ENCODE data around the gene BTBD19. TPM values are rescaled to one million over a fixed set of nuclear protein-coding genes. Genes with fewer than 3 reads are reported as not detected.
"Not testable (repeated sequence)": the region's sequence is repeated elsewhere in the genome, so short reads cannot be mapped to it uniquely, and the experiment has no call there.

BTBD19 gene
- total RNA-seq, 1 experiment from 2014 or later: 11.6 TPM

DNA sequence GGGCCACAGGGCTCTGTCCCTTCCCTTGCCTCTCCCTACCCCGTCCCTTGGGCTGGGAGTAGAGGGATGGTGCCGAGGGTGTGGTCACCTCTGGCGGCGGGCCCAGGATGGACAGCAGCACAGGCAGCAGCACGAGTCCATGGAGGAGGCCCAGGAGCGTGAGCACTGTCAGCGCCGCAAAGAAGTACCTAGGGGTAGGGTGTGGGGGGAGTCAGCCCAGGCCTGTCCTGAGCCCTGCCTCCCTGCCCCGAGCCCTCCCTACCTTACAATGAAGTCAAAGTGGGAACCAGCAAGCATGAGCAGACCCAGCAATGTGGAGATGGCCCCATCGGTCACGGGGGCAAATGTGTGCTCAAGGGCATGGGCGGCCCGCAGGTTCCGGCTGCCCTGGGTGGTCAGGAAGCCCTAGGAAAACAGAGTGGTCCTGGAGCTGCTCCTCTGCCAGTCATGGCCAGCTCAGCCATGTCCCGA is 14.7 kb downstream of the BTBD19 start:
- intact Hi-C loops (cut with micrococcal nuclease): no loop called here
- H3K4me2 ChIP-seq (ENCODE audit: low read length): no peak overlapping the region
- BruUV-seq (replicated peaks): no TSS peak
- no peaks in the 10 kb centered on the region for H3K36me3 ChIP-seq (ENCODE audit: control insufficient read depth in 1 of 2, insufficient read depth in 2 of 2, low read length in 2 of 2)
- ATAC-seq (no peak), DNase-seq (ENCODE audit: low read depth, low spot score) (no peak)
- TF ChIP-seq, protein P1, sequence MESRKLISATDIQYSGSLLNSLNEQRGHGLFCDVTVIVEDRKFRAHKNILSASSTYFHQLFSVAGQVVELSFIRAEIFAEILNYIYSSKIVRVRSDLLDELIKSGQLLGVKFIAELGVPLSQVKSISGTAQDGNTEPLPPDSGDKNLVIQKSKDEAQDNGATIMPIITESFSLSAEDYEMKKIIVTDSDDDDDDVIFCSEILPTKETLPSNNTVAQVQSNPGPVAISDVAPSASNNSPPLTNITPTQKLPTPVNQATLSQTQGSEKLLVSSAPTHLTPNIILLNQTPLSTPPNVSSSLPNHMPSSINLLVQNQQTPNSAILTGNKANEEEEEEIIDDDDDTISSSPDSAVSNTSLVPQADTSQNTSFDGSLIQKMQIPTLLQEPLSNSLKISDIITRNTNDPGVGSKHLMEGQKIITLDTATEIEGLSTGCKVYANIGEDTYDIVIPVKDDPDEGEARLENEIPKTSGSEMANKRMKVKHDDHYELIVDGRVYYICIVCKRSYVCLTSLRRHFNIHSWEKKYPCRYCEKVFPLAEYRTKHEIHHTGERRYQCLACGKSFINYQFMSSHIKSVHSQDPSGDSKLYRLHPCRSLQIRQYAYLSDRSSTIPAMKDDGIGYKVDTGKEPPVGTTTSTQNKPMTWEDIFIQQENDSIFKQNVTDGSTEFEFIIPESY (IDR thresholded peaks at IDR 0.05; ENCODE audit: extremely low read depth, insufficient replicate concordance, low read length): no peak
- TF ChIP-seq FOSL1 (IDR thresholded peaks at IDR 0.05; ENCODE audit: low read depth): no peak
- no peak for TF ChIP-seq SRF (IDR thresholded peaks at IDR 0.05; ENCODE audit: low read depth)
- TF ChIP-seq, protein P2, sequence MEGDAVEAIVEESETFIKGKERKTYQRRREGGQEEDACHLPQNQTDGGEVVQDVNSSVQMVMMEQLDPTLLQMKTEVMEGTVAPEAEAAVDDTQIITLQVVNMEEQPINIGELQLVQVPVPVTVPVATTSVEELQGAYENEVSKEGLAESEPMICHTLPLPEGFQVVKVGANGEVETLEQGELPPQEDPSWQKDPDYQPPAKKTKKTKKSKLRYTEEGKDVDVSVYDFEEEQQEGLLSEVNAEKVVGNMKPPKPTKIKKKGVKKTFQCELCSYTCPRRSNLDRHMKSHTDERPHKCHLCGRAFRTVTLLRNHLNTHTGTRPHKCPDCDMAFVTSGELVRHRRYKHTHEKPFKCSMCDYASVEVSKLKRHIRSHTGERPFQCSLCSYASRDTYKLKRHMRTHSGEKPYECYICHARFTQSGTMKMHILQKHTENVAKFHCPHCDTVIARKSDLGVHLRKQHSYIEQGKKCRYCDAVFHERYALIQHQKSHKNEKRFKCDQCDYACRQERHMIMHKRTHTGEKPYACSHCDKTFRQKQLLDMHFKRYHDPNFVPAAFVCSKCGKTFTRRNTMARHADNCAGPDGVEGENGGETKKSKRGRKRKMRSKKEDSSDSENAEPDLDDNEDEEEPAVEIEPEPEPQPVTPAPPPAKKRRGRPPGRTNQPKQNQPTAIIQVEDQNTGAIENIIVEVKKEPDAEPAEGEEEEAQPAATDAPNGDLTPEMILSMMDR (IDR thresholded peaks at IDR 0.05 in 2 of 3, conservative IDR thresholded peaks at IDR 0.05 in 1 of 3; ENCODE audit: borderline replicate concordance in 1 of 3, insufficient read depth in 1 of 3, low read depth in 2 of 3, low read length in 2 of 3): no peak
- TF ChIP-seq, protein P3, sequence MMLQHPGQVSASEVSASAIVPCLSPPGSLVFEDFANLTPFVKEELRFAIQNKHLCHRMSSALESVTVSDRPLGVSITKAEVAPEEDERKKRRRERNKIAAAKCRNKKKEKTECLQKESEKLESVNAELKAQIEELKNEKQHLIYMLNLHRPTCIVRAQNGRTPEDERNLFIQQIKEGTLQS (IDR thresholded peaks at IDR 0.05): no peak
- TF ChIP-seq RAD21 (IDR thresholded peaks at IDR 0.05; ENCODE audit: low read depth): no peak
- no peak for TF ChIP-seq ZNF274 (IDR thresholded peaks at IDR 0.05; ENCODE audit: low read depth, low read length)
- TF ChIP-seq, protein P4, sequence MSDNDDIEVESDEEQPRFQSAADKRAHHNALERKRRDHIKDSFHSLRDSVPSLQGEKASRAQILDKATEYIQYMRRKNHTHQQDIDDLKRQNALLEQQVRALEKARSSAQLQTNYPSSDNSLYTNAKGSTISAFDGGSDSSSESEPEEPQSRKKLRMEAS (IDR thresholded peaks at IDR 0.05): no peak
- no peak for TF ChIP-seq POLR2AphosphoS5 (IDR thresholded peaks at IDR 0.05; ENCODE audit: low read depth, low read length)
- ChIA-PET RAD21 (ENCODE audit: low non-redundant PET in 1 of 2, low total read pairs in 2 of 2, uncharacterized antibody in 2 of 2, unreplicated experiment in 2 of 2) (no interaction called here), CTCF (no interaction called here), POLR2A (interaction anchor here (0.6 to 9.1 kb wide), 5 partner anchors 15 to 480 kb away, joined by 3 to 200 read pairs (median 4); partner anchors contain the start of genes BTBD19, DYNLT4 and UROD)
- H4K20me1 ChIP-seq (ENCODE audit: insufficient read depth): no peaks in the 10 kb centered on the region
- no peak overlapping the region for H3K9ac ChIP-seq (ENCODE audit: low read length)
- H3K9me3 ChIP-seq (ENCODE audit: control insufficient read depth in 1 of 2, insufficient read depth in 1 of 2, low read depth in 1 of 2, low read length in 2 of 2): no peaks in the 10 kb centered on the region
- no peaks in the 10 kb centered on the region for H3K9me2 ChIP-seq (ENCODE audit: insufficient read depth)
- H3K27ac ChIP-seq (ENCODE audit: low read depth, low read length): no peak overlapping the region
- no peaks in the 10 kb centered on the region for H3K27me3 ChIP-seq (ENCODE audit: insufficient read depth, low read length)
- no peaks in the 10 kb centered on the region for H3K79me2 ChIP-seq (ENCODE audit: insufficient read depth, low read length)
- peaks cover 10 to 26% of the 10 kb centered on the region in 2 experiments for H3K4me1 ChIP-seq (ENCODE audit: control insufficient read depth in 1 of 2, insufficient read depth in 2 of 2, low read length in 2 of 2)
- H3K4me3 ChIP-seq (replicated peaks in 1 of 2; ENCODE audit: low read depth in 1 of 2, low read length in 2 of 2): no peak overlapping the region
- no peak overlapping the region for H2AFZ ChIP-seq (ENCODE audit: low read depth, low read length, poor library complexity, severe bottlenecking)

DNA sequence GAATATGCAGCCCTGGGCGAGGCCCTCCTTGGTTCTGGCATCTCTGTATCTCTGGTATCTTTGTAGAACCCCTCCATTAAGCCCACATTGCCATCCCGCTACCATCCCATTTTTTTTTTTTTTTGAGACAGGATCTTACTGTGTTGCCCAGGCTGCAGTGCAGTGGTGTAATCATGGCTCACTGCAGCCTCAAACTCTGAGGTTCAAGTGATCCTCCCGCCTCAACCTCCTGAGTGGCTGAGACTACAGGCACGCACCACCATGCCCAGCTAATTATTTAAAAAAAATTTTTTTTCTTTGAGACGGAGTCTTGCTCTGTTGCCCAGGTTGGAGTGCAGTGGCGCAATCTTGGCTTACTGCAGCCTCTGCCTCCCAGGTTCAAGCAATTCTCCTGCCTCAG is 16.1 kb downstream of the BTBD19 start:
- H3K36me3 ChIP-seq (ENCODE audit: control insufficient read depth in 1 of 2, insufficient read depth in 2 of 2, low read length in 2 of 2); RAD21 ChIA-PET (ENCODE audit: low non-redundant PET in 1 of 2, low total read pairs in 2 of 2, uncharacterized antibody in 2 of 2, unreplicated experiment in 2 of 2); H3K4me3 ChIP-seq (replicated peaks in 1 of 2; ENCODE audit: low read depth in 1 of 2, low read length in 2 of 2); H4K20me1 ChIP-seq (ENCODE audit: insufficient read depth); H3K27ac ChIP-seq (ENCODE audit: low read depth, low read length); H3K4me2 ChIP-seq (ENCODE audit: low read length); BruUV-seq (replicated peaks); H3K9me2 ChIP-seq (ENCODE audit: insufficient read depth); CTCF ChIA-PET; H3K79me2 ChIP-seq (ENCODE audit: insufficient read depth, low read length); intact Hi-C loops (cut with micrococcal nuclease); H3K9me3 ChIP-seq (ENCODE audit: control insufficient read depth in 1 of 2, insufficient read depth in 1 of 2, low read depth in 1 of 2, low read length in 2 of 2); DNase-seq (ENCODE audit: low read depth, low spot score); H3K9ac ChIP-seq (ENCODE audit: low read length); ATAC-seq; H3K27me3 ChIP-seq (ENCODE audit: insufficient read depth, low read length); H2AFZ ChIP-seq (ENCODE audit: low read depth, low read length, poor library complexity, severe bottlenecking): not testable (repeated sequence)
- peaks cover 0 to 13% of the 10 kb centered on the region in 2 experiments; a peak in 2 of 4 replicates for H3K4me1 ChIP-seq (ENCODE audit: control insufficient read depth in 1 of 2, insufficient read depth in 2 of 2, low read length in 2 of 2)
- POLR2A ChIA-PET: interaction anchor here (1.7 to 9.1 kb wide), 2 partner anchors 16 to 103 kb away, joined by 5 to 200 read pairs; partner anchors contain the start of genes BTBD19 and DYNLT4

All from HCT116 (cell line).